HG03558 (cell line): Measurements from ENCODE around the gene THRA.

Experiments
- ATAC-seq: cut with Tn5 transposase; IDR thresholded peaks from one replicate; pipeline ENCODE4 v1.9.1; 2021; ENCODE audit warnings: moderate number of reproducible peaks; ENCODE audit not compliant: unreplicated experiment; ENCODE audit errors: extremely low read depth

Gene THRA

GRCh38 chr17:40075942-40076498, 13.3 kb downstream of the THRA start:
- no peak for ATAC-seq

- ATAC-seq, result no peak
Observed at GRCh38 chr17:40076591-40076990, 13.8 kb downstream of the THRA start.

GRCh38 chr17:40079545-40079944, 16.8 kb downstream of the THRA start:
- no peak for ATAC-seq

GRCh38 chr17:40084477-40084876, 21.7 kb downstream of the THRA start:
- no peak for ATAC-seq

- ATAC-seq, result no peak
Observed at GRCh38 chr17:40086150-40087044, 23.6 kb downstream of the THRA start.

- no peak for ATAC-seq
Observed at GRCh38 chr17:40087049-40087794, 24.5 kb downstream of the THRA start.

- ATAC-seq, result no peak
Observed at GRCh38 chr17:40087903-40088718, 25.3 kb downstream of the THRA start.

GRCh38 chr17:40089077-40089895, 26.5 kb downstream of the THRA start:
- no peak for ATAC-seq

- ATAC-seq, result no peak
Observed at GRCh38 chr17:40090237-40091119, 27.7 kb downstream of the THRA start.

- ATAC-seq, result no peak
Observed at GRCh38 chr17:40091691-40092397, 29.1 kb downstream of the THRA start.

- no peak for ATAC-seq
Observed at GRCh38 chr17:40092581-40092980, 29.8 kb downstream of the THRA start.

- ATAC-seq, result no peak
Observed at GRCh38 chr17:40093005-40093579, 30.3 kb downstream of the THRA start.

- no peak for ATAC-seq
Observed at GRCh38 chr17:40093580-40094201, 30.9 kb downstream of the THRA start.

GRCh38 chr17:40094874-40095273, 32.1 kb downstream of the THRA start:
- ATAC-seq, result no peak

- no peak for ATAC-seq
Observed at GRCh38 chr17:40095351-40095943, 32.7 kb downstream of the THRA start.

GRCh38 chr17:40095944-40096791, 33.4 kb downstream of the THRA start:
- peak; percentile 31 for ATAC-seq
